Measurements from ENCODE around the gene KIF5B.

DNA sequence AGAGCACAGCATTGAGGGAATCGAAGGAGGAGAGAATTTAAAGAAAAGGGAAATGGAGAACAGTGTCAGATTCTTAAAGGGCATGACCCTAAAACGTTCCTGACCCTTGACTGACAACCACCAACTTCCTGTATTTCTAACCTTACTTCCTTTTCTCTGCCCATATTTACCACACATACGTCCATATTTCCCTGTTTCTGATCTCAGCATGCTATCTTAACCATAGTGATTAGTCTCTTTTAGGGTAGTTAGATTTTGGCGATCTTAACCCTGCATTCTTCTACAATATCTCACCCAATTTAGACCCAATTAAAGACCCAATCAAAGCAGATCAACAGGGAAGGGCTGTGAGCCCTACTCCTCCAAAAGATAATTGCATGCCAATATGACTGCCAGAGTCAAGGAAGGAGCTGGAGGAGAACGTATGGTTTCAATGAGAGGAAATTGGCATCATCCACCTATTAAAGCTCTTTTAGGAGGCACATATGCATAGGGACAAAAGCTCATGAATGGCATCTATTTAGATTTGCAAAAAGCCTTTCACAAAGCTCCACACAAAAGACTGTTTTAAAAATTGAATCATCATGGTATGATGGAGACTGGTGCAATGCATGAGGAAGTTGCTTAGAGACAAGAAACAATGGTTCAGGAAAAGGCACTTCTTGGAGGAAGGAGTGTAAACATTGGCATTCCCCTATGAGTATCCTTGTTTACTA, 78.6 kb downstream of the KIF5B start:
- TF ChIP-seq, protein P1, sequence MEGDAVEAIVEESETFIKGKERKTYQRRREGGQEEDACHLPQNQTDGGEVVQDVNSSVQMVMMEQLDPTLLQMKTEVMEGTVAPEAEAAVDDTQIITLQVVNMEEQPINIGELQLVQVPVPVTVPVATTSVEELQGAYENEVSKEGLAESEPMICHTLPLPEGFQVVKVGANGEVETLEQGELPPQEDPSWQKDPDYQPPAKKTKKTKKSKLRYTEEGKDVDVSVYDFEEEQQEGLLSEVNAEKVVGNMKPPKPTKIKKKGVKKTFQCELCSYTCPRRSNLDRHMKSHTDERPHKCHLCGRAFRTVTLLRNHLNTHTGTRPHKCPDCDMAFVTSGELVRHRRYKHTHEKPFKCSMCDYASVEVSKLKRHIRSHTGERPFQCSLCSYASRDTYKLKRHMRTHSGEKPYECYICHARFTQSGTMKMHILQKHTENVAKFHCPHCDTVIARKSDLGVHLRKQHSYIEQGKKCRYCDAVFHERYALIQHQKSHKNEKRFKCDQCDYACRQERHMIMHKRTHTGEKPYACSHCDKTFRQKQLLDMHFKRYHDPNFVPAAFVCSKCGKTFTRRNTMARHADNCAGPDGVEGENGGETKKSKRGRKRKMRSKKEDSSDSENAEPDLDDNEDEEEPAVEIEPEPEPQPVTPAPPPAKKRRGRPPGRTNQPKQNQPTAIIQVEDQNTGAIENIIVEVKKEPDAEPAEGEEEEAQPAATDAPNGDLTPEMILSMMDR (conservative IDR thresholded peaks at IDR 0.05; ENCODE audit: low read depth, low read length), result no peak
- no peak for TF ChIP-seq EZH2 (IDR thresholded peaks at IDR 0.05; ENCODE audit: borderline replicate concordance, low read depth, low read length, poor library complexity, severe bottlenecking)
